C1 segment of cervical spinal cord (tissue), 14 donors: Measurements from ENCODE around the gene SORL1.
A peak's percentile ranks its signal among the peaks of the same experiment; 100 is the strongest.

Experiments used
- DNase-seq, 14 donors: peaks; one replicate each; lab custom pipeline; 2025; lab: John Stamatoyannopoulos, UW

The SORL1 gene

DNA sequence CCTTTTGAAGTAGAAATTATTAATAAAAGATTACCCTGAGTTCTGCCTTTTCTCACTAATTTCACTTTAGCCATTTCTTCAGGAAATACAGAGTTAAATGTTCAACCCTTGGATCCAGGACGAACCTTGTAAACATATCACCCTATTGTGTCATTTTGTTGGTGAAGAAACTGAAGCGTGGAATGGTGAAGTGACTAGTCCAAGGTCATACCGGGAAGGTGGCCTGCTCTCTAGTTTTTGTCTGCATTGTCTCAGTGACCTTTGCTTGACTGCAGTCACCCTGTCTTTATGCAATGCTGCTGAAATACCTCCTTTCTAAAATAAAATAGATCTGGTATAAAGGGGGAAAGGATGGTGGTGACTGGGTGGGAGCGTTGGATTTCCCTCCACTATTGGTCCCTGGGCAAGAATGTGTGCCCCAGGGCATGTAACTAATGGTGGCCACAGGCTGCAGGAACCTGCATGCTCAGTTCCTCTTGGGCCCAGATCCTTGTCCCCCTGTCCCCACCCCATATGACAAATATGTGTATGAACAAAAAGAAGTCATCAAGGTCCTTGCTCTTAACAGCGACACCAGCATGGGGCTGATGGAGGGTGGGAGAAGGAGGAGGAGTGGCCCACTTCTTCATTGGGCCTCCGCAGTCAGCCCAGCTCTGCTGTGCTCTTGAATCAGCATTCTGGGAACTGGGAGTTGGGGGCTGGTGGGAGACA is 1.6 kb downstream of the SORL1 start:
- no peak for DNase-seq

DNA sequence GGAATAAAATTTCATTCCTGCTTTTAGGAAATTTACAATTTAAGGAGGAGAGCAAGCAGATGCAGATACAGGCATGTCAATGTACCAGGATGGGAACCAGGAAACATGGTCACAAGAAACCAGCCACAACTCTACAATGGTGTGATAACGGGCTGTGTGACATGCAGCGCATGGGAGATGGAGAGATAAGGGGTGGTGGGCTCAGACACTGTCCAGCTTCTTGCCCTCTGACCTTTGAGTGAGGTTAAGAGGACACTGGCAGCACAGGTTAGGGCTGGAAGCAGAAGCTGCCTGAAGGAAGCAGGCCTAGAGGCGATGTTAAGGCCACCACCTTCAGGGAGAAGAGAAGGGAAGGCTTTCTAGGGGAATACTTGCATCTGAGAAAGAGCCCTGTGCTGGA is 3.0 kb downstream of the SORL1 start:
- peak in 1 of 14 donors; percentile 44 for DNase-seq

DNA sequence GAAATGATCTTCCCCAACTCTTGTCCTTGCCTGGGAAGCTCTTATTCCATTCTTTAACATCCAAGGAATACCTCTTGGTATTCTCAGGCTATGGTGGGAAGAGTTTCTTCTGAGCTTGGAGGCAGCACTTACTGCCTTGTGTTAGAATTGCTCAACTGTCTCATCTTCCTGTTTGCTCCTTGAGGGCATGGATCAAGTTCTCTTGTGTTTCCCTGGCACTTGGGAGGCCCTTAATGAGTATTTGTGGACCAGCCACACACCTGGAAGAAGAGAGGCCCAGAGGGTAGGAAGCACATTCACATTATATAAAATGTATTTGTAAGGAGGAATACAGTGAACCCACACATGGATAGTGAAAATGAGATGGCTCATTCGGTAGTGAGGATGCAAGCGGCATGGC is 4.0 kb downstream of the SORL1 start:
- no peak for DNase-seq

DNA sequence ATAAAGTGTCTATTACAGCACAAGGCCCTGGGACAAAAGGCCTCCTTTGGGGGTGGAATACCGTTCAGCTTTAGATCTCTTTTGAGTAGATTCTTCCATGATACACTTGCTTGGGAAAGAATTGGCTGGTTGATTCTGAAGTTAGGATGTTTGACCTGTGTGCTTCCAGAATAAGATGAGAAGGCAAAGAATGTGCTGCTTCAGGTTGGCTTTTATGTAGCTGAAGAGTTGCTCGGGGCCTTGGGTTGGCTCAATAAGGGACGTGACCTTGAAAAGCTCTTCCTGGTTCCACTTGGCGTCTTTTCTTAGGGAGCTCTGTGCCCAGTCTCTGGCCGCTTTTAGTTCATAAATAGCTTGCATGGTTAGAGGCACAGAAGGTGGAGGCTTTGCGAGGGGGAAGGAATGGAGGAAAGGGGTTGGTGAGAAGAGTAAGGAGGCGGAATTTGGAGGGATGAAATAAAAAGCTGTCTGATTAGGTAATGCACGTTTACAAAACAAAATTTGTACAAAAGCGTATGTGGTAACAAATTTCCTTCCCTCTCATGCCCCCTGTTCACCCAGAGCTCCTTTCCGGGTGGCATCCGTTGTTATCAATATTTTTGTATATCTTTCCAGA is 4.8 kb downstream of the SORL1 start:
- DNase-seq: peak in 1 of 14 donors; percentile 28

DNA sequence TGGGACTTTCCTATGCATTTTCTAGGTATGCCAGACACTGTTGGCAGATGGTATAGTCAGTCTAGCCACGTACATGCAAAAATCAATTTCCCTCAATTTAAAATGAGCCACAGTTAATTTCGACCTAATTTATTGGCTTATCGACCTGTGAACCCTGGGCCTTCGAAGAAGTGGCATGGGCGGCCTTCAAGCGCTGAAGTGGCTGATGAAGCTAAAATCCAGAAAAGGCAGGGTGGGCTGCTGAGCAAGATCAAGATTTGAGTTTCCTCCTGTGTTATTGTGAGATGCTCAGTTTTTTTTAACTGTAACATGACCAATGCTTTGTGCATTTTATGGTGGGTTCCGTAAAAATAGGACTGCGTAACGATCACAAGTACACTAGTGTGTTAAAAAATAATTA is 6.4 kb downstream of the SORL1 start:
- DNase-seq: no peak

DNA sequence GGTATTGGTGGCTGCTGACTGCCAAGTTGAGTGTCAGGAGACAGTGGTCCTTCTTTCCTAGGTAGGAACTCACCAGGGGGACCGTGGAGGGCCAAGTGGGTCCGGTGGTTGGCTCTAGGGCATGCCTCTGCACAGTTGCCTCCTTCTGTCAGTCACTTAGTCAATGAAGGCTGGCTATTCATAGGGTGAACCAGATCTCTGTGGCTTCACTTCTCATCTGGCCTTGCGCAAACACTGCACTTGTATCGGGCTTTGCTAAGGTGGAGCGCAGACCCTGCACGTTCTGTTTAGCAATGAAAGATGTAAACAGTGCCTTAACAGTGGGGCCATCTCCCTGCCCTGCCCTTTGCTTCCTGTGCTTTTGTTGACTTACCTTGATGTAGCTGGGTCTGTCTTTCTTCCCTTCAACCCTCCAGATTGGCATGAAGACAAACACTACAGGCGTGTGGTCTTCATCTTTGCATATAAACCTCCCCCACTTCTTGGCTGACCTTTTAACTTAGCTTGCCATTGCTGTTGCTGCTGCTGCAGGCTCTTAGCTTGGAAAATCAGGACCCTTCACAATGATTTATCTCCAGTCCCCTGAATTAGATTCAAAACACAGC is 7.4 kb downstream of the SORL1 start:
- DNase-seq: no peak

DNA sequence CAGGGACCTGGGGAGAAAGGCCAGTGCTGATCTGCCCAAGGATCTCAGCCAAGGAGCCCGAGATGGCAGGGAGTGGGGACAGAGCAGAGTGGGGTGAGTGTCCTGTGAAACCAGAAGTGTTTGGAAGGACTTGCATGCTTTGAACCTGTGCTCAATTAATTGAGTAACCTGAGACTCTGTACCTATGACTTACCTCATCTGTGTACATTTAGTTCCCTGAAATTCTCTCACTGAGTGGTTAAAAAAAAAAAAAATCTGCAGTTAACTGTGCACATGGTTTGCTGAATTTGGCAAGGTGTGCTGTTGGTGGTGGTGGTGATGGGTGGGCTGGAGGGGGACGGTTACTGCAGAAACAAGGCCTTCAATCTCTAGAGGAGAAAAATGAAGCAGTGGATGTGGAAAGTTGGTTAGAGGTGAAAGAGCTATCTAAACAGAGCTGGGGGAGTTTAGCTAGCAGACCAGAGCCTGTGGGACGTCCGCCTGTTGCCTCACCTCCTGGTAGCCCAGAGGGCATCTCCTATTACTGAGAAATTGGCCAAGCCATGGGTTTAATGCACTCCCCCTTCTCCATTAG is 8.9 kb downstream of the SORL1 start:
- DNase-seq: no peak

DNA sequence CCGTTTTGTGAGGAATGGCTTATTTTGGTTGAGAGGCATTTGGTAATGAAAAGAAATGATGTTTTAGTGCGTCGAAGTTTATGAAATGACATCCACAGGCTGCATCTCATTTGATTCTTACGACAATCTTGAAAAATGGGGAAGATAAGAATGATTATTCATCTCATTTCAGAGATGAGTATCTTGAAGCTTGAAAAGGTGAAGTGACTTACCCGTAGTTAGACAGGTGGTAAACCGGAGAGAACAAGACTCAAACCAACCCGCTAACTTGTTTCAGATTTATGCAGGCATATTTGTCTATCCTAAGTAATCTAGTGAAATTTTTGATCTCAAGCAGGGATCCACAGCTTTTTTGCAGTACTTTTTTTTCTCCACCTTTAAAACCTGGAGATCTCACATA is 9.7 kb downstream of the SORL1 start:
- DNase-seq: no peak

DNA sequence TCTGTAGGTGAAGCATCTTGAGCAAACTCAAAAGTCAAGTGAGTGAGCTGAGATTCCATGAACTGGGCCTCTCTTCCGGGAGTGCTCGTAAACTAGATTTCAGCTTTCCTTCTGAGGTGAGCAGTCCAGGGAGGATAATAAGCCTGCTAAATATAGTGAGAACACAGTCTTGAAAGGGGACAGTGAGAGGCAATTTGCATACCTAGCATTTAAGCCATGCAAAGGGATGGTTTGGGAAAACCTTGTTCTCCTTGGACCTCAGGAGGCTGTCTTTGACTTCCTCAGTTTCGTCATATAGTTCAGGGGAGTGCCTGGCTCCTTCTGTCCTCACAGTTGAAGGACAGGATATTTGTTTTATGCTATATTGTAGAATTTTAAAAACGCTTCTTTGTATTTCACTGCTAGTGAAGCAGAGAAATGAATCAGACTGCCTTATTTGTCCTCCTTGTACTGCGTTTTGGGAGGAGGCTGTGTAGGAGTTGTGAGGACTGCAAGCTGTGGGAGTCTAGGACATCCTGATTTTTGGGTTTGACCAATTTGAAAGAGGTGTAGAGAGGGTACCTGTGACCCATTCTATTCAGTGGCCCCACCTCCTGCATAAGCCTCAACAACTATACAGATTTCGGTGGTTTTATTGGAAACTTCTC is 11.7 kb downstream of the SORL1 start:
- DNase-seq: peak in 1 of 14 donors; percentile 70

DNA sequence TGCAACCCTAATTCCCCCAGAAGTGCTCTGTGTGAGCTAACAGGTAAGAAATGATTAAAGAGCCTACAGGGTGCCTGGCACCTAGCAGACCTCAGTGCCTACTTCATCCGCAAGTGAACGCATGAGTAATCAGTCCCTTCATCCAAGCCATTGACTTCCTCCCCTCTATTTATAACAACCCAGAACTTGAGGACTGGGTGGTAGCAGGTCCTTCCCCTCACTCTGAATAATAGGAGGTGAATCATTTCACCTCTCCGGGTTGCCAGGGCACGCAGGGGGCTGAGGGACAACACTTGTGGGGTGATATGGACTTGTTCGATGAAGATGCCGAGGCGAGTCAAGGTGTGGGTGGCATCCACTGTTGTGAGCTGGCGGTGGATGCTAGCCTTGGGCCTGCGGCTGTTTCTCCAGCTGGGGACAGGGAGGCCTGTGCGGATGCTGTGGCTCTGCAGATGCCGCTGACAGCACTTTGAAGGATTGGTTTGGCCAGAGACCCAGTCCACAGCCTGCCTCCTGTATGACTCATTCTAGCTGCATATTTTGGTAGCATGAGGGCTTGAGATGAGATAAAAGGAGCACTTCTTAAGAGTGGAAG is 12.3 kb downstream of the SORL1 start:
- peak in 12 of 14 donors; percentile 21 to 82 (median 60) for DNase-seq

DNA sequence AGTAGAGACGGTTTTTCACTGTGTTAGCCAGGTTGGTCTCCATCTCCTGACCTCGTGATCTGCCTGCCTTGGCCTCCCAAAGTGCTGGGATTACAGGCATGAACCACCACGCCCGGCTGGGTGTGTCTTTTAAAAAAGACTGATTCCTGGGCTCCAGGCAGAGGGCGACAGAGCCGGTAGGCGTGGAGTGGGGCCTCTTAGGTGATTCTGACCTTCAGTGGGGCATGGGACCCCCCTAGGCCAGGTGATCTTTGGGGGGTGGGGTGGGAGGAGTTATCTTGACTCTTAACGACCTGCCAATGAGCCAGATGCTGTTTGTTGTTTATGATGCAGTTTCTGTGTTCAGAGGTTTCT is 13.6 kb downstream of the SORL1 start:
- DNase-seq: no peak

DNA sequence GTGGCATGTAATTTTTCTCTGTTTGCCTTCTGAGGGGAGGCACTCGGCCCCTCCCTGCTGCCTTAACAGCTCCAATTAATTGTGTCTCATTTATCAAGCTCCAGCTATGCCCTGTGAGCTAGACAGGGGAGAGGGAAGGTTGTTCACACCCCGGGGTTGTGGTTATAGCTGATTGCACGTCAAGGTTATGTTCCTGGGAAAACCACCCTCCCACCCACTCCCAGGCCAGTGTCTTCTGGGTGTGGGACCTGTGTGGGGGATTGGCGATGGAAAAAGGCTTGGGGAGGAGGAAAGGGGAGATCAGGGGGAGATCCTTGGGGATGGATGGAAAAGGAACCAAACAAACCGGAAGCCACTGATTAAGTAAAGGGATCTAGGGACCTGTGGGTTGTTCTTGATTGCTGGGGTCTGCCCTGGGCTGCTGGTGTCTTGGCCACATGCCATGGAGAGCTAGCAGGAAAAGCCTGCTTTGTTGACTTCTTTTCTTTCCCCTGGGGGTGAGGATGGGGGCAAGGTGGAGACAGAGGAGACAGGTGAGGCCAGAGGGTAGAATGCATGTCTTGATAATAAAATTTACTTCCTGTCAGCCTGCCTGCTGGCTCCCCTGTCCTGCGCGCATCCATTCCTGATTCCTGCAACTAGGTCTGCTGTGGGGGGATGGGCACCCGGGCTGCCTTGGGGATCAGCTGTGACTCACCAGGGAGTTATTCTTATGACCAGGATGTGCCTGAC is 14.1 kb downstream of the SORL1 start:
- peak in 11 of 14 donors; percentile 42 to 90 (median 75) for DNase-seq

DNA sequence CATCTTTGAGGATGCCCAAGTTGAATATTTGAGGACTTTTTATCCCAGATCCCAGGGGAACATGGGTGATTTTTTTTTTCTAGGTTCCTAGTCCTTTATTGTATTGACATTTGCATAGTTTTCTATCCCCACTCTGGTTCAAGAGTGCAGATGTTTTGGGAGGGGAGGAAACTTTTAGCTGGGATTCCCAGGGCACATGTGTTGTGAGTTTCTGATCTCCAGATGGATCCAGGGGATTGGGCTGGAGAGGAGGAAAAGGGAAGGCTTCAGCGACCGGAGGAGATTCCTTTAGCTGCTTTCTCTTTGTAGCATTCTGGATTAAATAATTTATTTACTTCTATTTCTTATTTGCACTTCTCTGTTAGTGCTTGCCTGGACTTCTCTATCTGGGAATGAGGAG is 15.4 kb downstream of the SORL1 start:
- DNase-seq: no peak

DNA sequence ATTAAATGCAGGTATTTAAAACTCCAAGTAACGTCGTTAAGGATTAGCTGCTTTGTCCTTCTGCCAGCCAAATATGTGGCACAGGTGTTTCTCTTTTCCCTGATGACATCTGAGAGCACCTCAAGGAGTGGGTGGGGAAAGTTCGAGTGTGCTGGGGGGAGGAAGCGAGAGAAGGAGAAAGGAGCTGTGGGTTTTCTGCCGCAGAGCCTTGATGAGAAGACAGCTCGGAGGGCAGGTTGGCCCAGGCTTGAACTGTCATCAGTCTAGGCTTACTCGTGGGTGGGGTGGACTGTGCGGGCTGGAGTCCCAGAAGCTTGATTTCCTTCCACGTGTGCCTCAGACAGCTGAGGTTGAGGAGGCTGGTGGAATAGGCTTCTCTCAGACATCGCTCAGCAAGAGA is 15.9 kb downstream of the SORL1 start:
- peak in 1 of 14 donors; percentile 20 for DNase-seq

DNA sequence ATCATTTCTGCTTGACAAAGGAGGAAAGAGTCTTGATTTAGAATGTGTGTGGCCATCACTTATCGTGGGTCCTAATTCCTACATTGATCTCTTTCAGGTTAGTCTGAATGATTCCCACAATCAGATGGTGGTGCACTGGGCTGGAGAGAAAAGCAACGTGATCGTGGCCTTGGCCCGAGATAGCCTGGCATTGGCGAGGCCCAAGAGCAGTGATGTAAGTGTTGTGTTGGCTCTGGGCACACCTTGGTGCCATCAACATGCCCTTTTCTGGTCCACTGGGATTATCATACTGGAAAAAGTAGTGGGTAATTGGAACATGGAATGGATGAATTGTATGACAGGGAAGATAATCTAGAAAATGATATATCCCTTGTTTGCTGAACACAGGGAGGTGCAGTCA is 17.8 kb downstream of the SORL1 start:
- no peak for DNase-seq

DNA sequence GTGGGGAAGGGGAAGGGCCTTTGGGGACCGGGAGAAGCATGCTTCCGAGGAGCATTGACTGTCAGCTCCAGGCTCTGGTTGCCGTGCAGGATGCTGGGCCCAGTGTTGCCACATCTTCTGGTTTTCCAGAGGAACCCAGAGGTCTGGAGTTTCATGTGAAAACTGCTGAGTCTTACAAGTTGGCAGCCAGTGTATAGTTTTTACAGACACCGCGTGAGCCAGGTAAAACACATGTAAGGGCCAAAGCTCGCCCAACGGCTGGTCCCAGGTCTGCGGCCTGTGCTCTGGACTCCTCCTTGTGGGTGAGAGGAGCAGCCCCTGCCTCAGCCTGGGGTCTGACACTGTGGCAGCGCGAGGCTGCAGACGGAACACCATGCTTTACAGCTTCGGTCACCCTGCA is 19.1 kb downstream of the SORL1 start:
- DNase-seq: no peak

DNA sequence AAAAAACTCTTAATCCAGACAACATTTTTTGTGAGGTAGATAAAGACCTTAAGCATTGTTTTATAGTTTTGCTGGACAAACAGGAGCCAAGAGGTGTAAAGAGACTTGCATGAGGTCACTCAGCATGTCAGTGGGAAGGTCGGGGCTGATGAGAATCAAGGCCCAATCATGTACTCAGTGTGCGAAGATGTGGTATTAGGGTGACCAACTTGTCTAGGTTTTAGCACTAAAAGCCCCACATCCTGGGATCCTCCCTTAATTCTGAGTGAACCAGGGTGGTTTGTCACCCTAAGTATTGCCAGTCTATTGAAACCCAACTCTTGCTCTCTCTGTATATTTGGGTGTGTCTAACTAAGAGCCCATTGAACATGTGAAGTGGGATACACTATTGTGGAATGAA is 20.2 kb downstream of the SORL1 start:
- DNase-seq: no peak

DNA sequence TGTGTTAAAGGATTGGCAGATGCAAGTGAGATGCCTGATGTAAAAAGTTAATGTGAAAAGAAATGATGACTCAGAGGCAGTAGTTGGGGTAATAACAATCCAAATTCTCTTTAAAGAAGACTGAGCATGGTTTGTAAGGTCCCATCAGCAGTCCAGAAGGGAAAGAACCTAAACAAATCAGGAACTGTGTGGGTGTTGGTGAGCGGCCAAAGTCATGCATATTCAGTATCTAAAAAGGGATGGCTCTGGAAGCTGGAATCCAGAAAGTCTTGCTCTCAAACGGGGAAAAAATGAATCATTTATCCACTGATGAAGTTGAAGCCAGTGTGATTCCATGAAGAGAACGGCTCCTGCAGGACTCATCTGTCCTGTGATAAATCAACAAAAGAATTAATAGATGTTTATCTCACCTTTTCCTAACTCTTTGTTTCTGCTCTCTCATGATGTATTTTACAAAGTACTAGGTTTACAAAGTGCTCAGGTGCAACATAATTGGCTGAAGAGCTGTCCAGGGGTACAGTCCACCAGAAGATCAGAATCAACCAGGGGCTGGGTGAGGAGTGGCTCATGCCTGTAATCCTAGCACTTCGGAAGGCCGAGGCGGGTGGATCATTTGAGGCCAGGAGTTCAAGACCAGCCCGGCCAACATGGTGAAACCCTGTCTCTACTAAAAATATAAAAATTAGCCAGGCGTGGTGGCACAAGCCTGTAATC is 21.1 kb downstream of the SORL1 start:
- peak in 6 of 14 donors; percentile 32 to 63 (median 40) for DNase-seq

DNA sequence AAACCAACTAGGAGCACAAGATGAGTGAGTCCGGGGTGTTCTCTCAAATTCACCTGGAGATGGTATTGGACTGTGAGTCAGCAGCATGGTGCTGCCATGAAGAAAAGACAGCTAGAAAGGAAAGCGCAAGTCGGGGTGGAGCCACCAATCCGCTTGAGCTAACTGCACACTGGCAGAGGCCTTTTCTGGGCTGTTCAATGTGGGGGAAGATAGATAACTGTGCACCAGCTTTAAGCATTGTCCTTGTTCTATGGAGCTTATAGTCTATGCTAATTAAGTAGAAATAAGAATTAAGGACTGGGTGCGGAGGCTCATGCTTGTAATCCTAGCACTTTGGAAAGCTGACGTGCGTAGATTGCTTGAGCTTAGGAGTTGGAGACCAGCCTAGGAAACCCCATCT is 22.6 kb downstream of the SORL1 start:
- DNase-seq: no peak

DNA sequence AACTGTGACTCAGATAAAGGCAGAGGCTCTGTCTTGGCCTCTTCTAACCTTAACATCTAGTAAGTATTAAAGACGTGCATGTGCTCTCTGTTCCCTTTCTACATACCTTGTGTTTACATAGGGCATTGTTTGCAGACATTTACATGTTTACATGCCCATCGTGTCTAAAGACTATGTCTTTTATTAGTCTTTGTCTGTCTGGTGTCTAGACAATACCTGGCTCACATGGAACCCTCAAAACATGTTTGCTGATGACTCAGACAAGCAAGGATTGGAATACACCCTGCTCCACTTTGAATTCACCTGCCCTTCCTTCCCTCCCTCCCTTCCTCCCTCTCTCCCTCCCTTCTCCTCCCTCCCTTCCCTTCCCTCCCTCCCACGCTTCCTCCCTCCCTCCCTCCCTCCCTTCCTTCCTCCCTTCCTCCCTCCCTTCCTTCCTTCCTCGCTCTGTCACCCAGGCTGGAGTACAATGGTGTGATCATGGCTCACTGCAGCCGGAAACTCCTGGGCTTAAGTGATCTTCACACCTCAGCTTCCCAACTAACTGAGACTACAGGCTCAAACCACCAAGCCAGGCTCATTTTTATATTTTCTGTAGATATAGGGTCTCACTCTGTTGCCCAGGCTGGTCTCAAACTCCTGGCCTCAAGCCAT is 24.4 kb downstream of the SORL1 start:
- no peak for DNase-seq
